A549 (cell line): ENCODE measurements around the gene FNBP1L. TPM values are rescaled to one million over a fixed set of nuclear protein-coding genes. Genes with fewer than 3 reads are reported as not detected.
A peak's percentile ranks its signal among the peaks of the same experiment; 100 is the strongest.

Experiments used
- ATAC-seq, 2 experiments: fragments of 200-7000 bp in 1 of 2; fragments of >200 bp in 1 of 2; cut with Nextera tagmentation in 1 of 2; cut with Tn5 transposase in 1 of 2; 3 replicates each; pipeline versions ENCODE4 v1.8.0 to v1.9.1; 2018 to 2020; ENCODE audit warnings: mild to moderate bottlenecking in 1 of 2, moderate library complexity in 1 of 2
- CTCF ChIA-PET: fragments of 300-600 bp; sonication (Branson Sonifier 250); formaldehyde crosslinking; extraction: SDS; loops from one replicate; lab custom pipeline; 2021; ENCODE audit warnings: antibody characterized with exemption, inconsistent platforms; lab: Yijun Ruan, JAX
- POLR2A ChIA-PET: fragments of 350-600 bp; formaldehyde crosslinking; extraction: SDS; loops from one replicate; lab custom pipeline; 2021; ENCODE audit warnings: antibody characterized with exemption, inconsistent platforms; lab: Yijun Ruan, JAX
- DNase-seq, 2 experiments: peaks; one replicate each; pipeline versions ENCODE4 v3.0.0 to v3.0.0-alpha.2; 2011 to 2016; ENCODE audit warnings: low read depth in 1 of 2, low spot score in 1 of 2
- FAIRE-seq: peaks from 2 replicates; lab custom pipeline; 2011; peaks lifted over from hg19 to GRCh38; lab: Jason Lieb, UNC
- H3K27ac ChIP-seq, 2 experiments: fragments of >200 bp; sonication (Bioruptor Twin); formaldehyde crosslinking; 3 replicates each; pipeline ENCODE4 v1.5.1; 2016 to 2017
- H3K4me1 ChIP-seq: fragments of >200 bp; sonication (Bioruptor Twin); formaldehyde crosslinking; 3 replicates; pipeline ENCODE4 v1.6.1; 2016
- H3K4me2 ChIP-seq: fragments of >200 bp; sonication (Bioruptor Twin); formaldehyde crosslinking; 3 replicates; pipeline ENCODE4 v1.6.1; 2016
- H3K4me3 ChIP-seq: fragments of >200 bp; sonication (Bioruptor Twin); formaldehyde crosslinking; 3 replicates; pipeline ENCODE4 v1.5.1; 2016
- H3K9me3 ChIP-seq: fragments of >200 bp; sonication (Bioruptor Twin); formaldehyde crosslinking; 3 replicates; pipeline ENCODE4 v1.6.1; 2016
- BCL3 ChIP-seq: fragments of >200 bp; sonication (Bioruptor Twin); formaldehyde crosslinking; IDR thresholded peaks from 3 replicates; pipeline ENCODE4 v1.6.1; 2016
- BHLHE40 ChIP-seq: IDR thresholded peaks from 2 replicates; pipeline ENCODE4 v1.6.1; 2012; ENCODE audit warnings: low read depth, low read length, inconsistent platforms
- CBX2 ChIP-seq: fragments of 200-600 bp; sonication (generic); IDR thresholded peaks from 2 replicates; pipeline ENCODE4 v1.6.1; 2016; ENCODE audit warnings: low read depth, mild to moderate bottlenecking, borderline replicate concordance
- CBX8 ChIP-seq: fragments of 200-600 bp; sonication (generic); IDR thresholded peaks from 2 replicates; pipeline ENCODE4 v1.6.1; 2016
- CTCF ChIP-seq: fragments of >200 bp; sonication (Bioruptor Twin); formaldehyde crosslinking; IDR thresholded peaks from 3 replicates; pipeline ENCODE4 v1.5.1; 2016
- E2F6 ChIP-seq: IDR thresholded peaks from 2 replicates; pipeline ENCODE4 v1.6.1; 2012; ENCODE audit warnings: low read depth, borderline replicate concordance
- EHF ChIP-seq: fragments of 250-450 bp; sonication (Bioruptor Pico); IDR thresholded peaks from 2 replicates; pipeline ENCODE4 v1.5.0; 2020; ENCODE audit warnings: mild to moderate bottlenecking
- ELK1 ChIP-seq: fragments of 150-350 bp; IDR thresholded peaks from 2 replicates; pipeline ENCODE4 v1.6.1; 2014; ENCODE audit warnings: low read depth, mild to moderate bottlenecking, low read length
- EP300 ChIP-seq, 2 experiments: fragments of >200 bp; sonication (Bioruptor Twin); formaldehyde crosslinking; IDR thresholded peaks; 2 replicates in 1 of 2; 3 replicates in 1 of 2; pipeline ENCODE4 v1.6.1; 2016 to 2017
- FOSB ChIP-seq: fragments of 250-450 bp; sonication (Bioruptor Pico); IDR thresholded peaks from 2 replicates; pipeline ENCODE4 v1.5.0; 2020; ENCODE audit warnings: mild to moderate bottlenecking, moderate library complexity
- GATA3 ChIP-seq: IDR thresholded peaks from 2 replicates; pipeline ENCODE4 v1.6.1; 2012; ENCODE audit warnings: borderline replicate concordance
- HDAC2 ChIP-seq: fragments of 200-600 bp; sonication (generic); IDR thresholded peaks from 2 replicates; pipeline ENCODE4 v1.6.1; 2016
- HES2 ChIP-seq: fragments of >200 bp; sonication (Bioruptor Twin); formaldehyde crosslinking; IDR thresholded peaks from 2 replicates; pipeline ENCODE4 v1.6.1; 2016
- HEYL ChIP-seq: fragments of 250-450 bp; sonication (Bioruptor Pico); IDR thresholded peaks from 2 replicates; pipeline ENCODE4 v1.8.0; 2021; ENCODE audit warnings: mild to moderate bottlenecking, moderate library complexity
- HOXB13 ChIP-seq: fragments of 250-450 bp; sonication (Bioruptor Pico); IDR thresholded peaks from 2 replicates; pipeline ENCODE4 v1.5.0; 2020; ENCODE audit warnings: low read depth, mild to moderate bottlenecking, moderate library complexity
- JUNB ChIP-seq: fragments of >200 bp; sonication (Bioruptor Twin); formaldehyde crosslinking; IDR thresholded peaks from 2 replicates; pipeline ENCODE4 v1.6.1; 2016
- MAFK ChIP-seq: fragments of 450-650 bp; IDR thresholded peaks from 2 replicates; pipeline ENCODE4 v1.6.1; 2014; ENCODE audit not compliant: partially characterized antibody
- MAX ChIP-seq: IDR thresholded peaks from 2 replicates; pipeline ENCODE4 v1.6.1; 2012
- MAZ ChIP-seq: fragments of 150-350 bp; IDR thresholded peaks from 2 replicates; pipeline ENCODE4 v1.6.1; 2014; ENCODE audit warnings: antibody characterized with exemption, low read depth, low read length, borderline replicate concordance
- NR3C1 ChIP-seq: fragments of >200 bp; sonication (Bioruptor Twin); formaldehyde crosslinking; IDR thresholded peaks from 3 replicates; pipeline ENCODE4 v1.6.1; 2017
- PBX3 ChIP-seq: IDR thresholded peaks from 2 replicates; pipeline ENCODE4 v1.6.1; 2012
- POLR2A ChIP-seq: IDR thresholded peaks from 2 replicates; pipeline ENCODE4 v1.6.1; 2012; ENCODE audit warnings: mild to moderate bottlenecking, low read length
- RARB ChIP-seq: fragments of 250-450 bp; sonication (Bioruptor Pico); IDR thresholded peaks from 2 replicates; pipeline ENCODE4 v1.8.0; 2021; ENCODE audit warnings: mild to moderate bottlenecking, moderate library complexity
- RCOR1 ChIP-seq: fragments of 150-350 bp; IDR thresholded peaks from 2 replicates; pipeline ENCODE4 v1.6.1; 2014; ENCODE audit warnings: antibody characterized with exemption, low read length, low read depth
- RNF2 ChIP-seq: fragments of 200-600 bp; sonication (generic); IDR thresholded peaks from 2 replicates; pipeline ENCODE4 v1.6.1; 2016; ENCODE audit warnings: low read depth, mild to moderate bottlenecking, antibody characterized with exemption, moderate library complexity, borderline replicate concordance
- USF2 ChIP-seq: fragments of 450-650 bp; IDR thresholded peaks from 2 replicates; pipeline ENCODE4 v1.6.1; 2014; ENCODE audit warnings: antibody characterized with exemption
- ZFP36 ChIP-seq: fragments of 450-650 bp; IDR thresholded peaks from 2 replicates; pipeline ENCODE4 v1.6.1; 2014; ENCODE audit warnings: borderline replicate concordance; ENCODE audit not compliant: partially characterized antibody
- ZSCAN20 ChIP-seq: fragments of 250-450 bp; sonication (Bioruptor Pico); IDR thresholded peaks from 2 replicates; pipeline ENCODE4 v1.8.0; 2022; ENCODE audit warnings: mild to moderate bottlenecking, moderate library complexity
- WGBS: methylation state at CpG from one replicate; pipeline ENCODE4 v1.1.6; 2017; ENCODE audit errors: missing lambda C conversion rate; 5-methylcytosine and 5-hydroxymethylcytosine counted together
- polyA plus RNA-seq, 4 experiments: library from polyadenylated mRNA; depleted of rRNA in 3 of 4; stranded (reverse); fragments of >200 nt; fragmentation: RNase III in 1 of 4; extraction: RNeasy Plus Mini Kit Qiagen cat#74134 plus additional on column Dnase treatment in 1 of 4; gene quantifications; 2 replicates in 3 of 4; 3 replicates in 1 of 4; pipeline ENCODE4 v1.2.3, GENCODE V29; 2011 to 2017

The FNBP1L gene
- polyA plus RNA-seq, 2 of the 4 experiments (the other 2 are of a cell fraction): 19.8 to 42.3 TPM

GRCh38 chr1:93575621-93576284 is 127.8 kb downstream of the FNBP1L start:
- CTCF ChIA-PET: interaction anchor here (0.6 kb wide), 1 partner anchor 230 kb away, joined by 3 read pairs; no protein-coding TSS in a partner anchor
- TF ChIP-seq NR3C1: no peak
- TF ChIP-seq RARB (CRISPR knock-in tag): no peak
- TF ChIP-seq POLR2A: no peak
- TF ChIP-seq RNF2: no peak
- TF ChIP-seq FOSB (CRISPR knock-in tag): no peak
- TF ChIP-seq CBX2: no peak
- no peak for TF ChIP-seq BCL3
- TF ChIP-seq ZFP36: no peak
- TF ChIP-seq BHLHE40: no peak
- TF ChIP-seq GATA3: no peak
- no peak for TF ChIP-seq RCOR1
- no peak for TF ChIP-seq MAZ
- no peak for TF ChIP-seq HES2
- TF ChIP-seq PBX3: no peak
- no peak for TF ChIP-seq ZSCAN20 (CRISPR knock-in tag)
- no peak for TF ChIP-seq HOXB13 (CRISPR knock-in tag)
- no peak for TF ChIP-seq ELK1
- no peak for TF ChIP-seq EHF
- TF ChIP-seq E2F6: no peak
- ATAC-seq (no peak), FAIRE-seq (no peak), DNase-seq (no peak)
- Histone ChIP-seq H3K4me3 (no peak overlapping the region), H3K4me2 (no peak overlapping the region), H3K9me3 (no peaks in the 10 kb centered on the region), H3K4me1 (peaks cover 22% of the 10 kb centered on the region), H3K27ac (0 out of 6 replicates have a peak overlapping the region, but pooled peaks of 1 of the 2 experiments have one; percentile 24)
- POLR2A ChIA-PET: no interaction called here
- 91% methylated on average over 10 of the region's 10 CpGs for WGBS

GRCh38 chr1:93576346-93576745 is 128.4 kb downstream of the FNBP1L start:
- FAIRE-seq: no peak

More at GRCh38 chr1:93576346-93576745, 128.4 kb downstream of the FNBP1L start:
- CTCF ChIA-PET: interaction anchor here (1.0 kb wide), 1 partner anchor 275 kb away, joined by 3 read pairs; no protein-coding TSS in a partner anchor
- Histone ChIP-seq H3K9me3 (no peaks in the 10 kb centered on the region), H3K27ac (no peak overlapping the region), H3K4me1 (peaks cover 28% of the 10 kb centered on the region), H3K4me2 (no peak overlapping the region), H3K4me3 (no peak overlapping the region)
- no peak for TF ChIP-seq HDAC2
- no peak for TF ChIP-seq CBX8
- no peak for TF ChIP-seq USF2
- no peak for TF ChIP-seq HEYL (CRISPR knock-in tag)
- TF ChIP-seq RCOR1: no peak
- no peak for TF ChIP-seq CTCF
- no peak for TF ChIP-seq JUNB
- no peak for TF ChIP-seq EP300 (IDR thresholded peaks at IDR 0.05)
- no peak for TF ChIP-seq MAX
- TF ChIP-seq MAFK: no peak
- TF ChIP-seq RARB (CRISPR knock-in tag): no peak
- WGBS: 94% methylated on average over 9 of the region's 9 CpGs
- ATAC-seq: no peak
- DNase-seq: no peak
- POLR2A ChIA-PET: no interaction called here
